Left lung (tissue), 10 donors: ENCODE results near the gene LINGO1. TPM values are rescaled to one million over a fixed set of nuclear protein-coding genes. Genes with fewer than 3 reads are reported as not detected.

ENCODE experiments used
- ATAC-seq: fragments of 200-7000 bp; cut with Tn5 transposase; one replicate; pipeline ENCODE4 v1.9.1; 2020; ENCODE audit warnings: moderate library complexity
- DNase-seq, 4 donors: peaks; one replicate each; pipeline ENCODE4 v3.0.0-alpha.2; 2013 to 2020
- H3K27ac ChIP-seq, 2 donors: fragments of 200-600 bp; sonication (generic) in 1 of 2; one replicate each; pipeline versions ENCODE4 v1.5.0 to v1.8.0; 2020 to 2021
- H3K27me3 ChIP-seq, 2 donors: fragments of 200-600 bp; sonication (generic) in 1 of 2; one replicate each; pipeline versions ENCODE4 v1.5.0 to v1.8.0; 2020 to 2021
- H3K36me3 ChIP-seq, 2 donors: fragments of 200-600 bp; sonication (generic) in 1 of 2; one replicate each; pipeline versions ENCODE4 v1.5.0 to v1.8.0; 2020 to 2021
- H3K4me1 ChIP-seq, 2 donors: fragments of 200-600 bp; one replicate each; pipeline ENCODE4 v1.8.0; 2021
- H3K4me3 ChIP-seq, 2 donors: fragments of 200-600 bp; sonication (generic) in 1 of 2; one replicate each; pipeline versions ENCODE4 v1.5.0 to v1.8.0; 2020 to 2021; ENCODE audit warnings: mild to moderate bottlenecking in 1 of 2
- H3K9me3 ChIP-seq, 2 donors: fragments of 200-600 bp; sonication (generic) in 1 of 2; one replicate each; pipeline versions ENCODE4 v1.5.0 to v1.8.0; 2020 to 2021
- intact Hi-C, 2 donors: fragments of 100-400 bp; cut with DNase I; formaldehyde crosslinking; loops; one replicate each; pipeline versions ENCODE4 v1.11.2 to v1.14.2; 2022
- polyA plus RNA-seq, 6 donors: library from polyadenylated mRNA; unstranded; fragments of 120-200 nt; gene quantifications; one replicate each; pipeline ENCODE4 v1.2.1, GENCODE V29; 2013; ENCODE audit not compliant: insufficient read length in 6 of 6
- total RNA-seq, 2 donors: library from RNA; stranded (reverse); fragmentation: NEBNext Ultra II Directional; extraction: Animal tissue kit (Norgen Biotek cat#: 25700); gene quantifications; one replicate each; pipeline ENCODE4 v1.2.1, GENCODE V29; 2021
- TF ChIP-seq, protein P1 (sequence below), 2 donors: fragments of 200-600 bp; sonication (generic) in 1 of 2; IDR thresholded peaks; one replicate each; pipeline versions ENCODE4 v1.5.0 to v1.8.0; 2021; ENCODE audit warnings: antibody characterized with exemption in 2 of 2
- donor health status: DM: no; HTN: yes; CAD: no.
- donor health status: DM: no; HTN: no; CAD: no.

Gene LINGO1
- total and polyA plus RNA-seq, 8 donors, result 0.99 to 19.6 (median 14.1) TPM

DNA sequence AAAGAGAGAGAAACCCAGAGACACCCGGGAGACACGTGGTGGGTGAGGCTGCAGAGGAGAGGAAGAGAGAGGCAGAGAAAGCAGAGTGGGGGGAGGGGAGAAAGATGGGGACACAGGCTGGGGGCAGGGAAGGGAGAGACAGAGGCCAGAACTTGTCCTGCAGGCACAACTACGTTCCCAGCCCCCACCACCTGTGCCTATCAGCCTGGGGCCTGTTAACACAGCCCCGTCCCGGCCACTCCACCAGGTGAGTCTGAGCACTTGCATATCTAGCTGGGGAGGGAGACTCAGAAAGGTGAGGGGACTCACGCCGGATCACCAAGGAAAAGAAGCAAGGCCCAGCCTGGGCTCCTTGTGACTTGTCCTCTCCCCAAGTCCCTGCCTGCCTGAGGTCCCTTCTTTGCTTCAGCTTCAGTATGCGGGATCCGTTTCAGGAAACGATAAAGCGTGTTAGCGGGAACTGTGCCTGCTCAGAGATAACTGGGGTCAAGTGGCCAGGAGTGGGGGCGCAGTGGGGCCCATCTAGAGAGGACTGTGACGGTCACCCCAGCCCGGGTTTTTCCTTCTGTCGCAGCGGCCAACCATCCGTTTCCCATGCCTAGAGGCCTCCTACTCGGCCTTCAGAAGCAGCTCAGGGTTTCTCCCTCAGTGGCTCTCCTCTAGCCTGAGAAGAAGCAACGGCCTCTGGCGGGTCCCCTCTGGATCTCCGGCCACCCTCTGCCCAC, 10.3 kb downstream of the LINGO1 start:
- Histone ChIP-seq H3K4me3 (no peak overlapping the region), H3K36me3 (no peaks in the 10 kb centered on the region), H3K4me1 (no peaks in the 10 kb centered on the region), H3K9me3 (no peaks in the 10 kb centered on the region), H3K27ac (no peak overlapping the region), H3K27me3 (peaks cover 0 to 8% of the 10 kb centered on the region in 2 donors)
- no peak for DNase-seq
- TF ChIP-seq, protein P1, sequence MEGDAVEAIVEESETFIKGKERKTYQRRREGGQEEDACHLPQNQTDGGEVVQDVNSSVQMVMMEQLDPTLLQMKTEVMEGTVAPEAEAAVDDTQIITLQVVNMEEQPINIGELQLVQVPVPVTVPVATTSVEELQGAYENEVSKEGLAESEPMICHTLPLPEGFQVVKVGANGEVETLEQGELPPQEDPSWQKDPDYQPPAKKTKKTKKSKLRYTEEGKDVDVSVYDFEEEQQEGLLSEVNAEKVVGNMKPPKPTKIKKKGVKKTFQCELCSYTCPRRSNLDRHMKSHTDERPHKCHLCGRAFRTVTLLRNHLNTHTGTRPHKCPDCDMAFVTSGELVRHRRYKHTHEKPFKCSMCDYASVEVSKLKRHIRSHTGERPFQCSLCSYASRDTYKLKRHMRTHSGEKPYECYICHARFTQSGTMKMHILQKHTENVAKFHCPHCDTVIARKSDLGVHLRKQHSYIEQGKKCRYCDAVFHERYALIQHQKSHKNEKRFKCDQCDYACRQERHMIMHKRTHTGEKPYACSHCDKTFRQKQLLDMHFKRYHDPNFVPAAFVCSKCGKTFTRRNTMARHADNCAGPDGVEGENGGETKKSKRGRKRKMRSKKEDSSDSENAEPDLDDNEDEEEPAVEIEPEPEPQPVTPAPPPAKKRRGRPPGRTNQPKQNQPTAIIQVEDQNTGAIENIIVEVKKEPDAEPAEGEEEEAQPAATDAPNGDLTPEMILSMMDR (IDR thresholded peaks at IDR 0.05), result no peak
- intact Hi-C loops, result no loop called here
- peak; percentile 65 for ATAC-seq

DNA sequence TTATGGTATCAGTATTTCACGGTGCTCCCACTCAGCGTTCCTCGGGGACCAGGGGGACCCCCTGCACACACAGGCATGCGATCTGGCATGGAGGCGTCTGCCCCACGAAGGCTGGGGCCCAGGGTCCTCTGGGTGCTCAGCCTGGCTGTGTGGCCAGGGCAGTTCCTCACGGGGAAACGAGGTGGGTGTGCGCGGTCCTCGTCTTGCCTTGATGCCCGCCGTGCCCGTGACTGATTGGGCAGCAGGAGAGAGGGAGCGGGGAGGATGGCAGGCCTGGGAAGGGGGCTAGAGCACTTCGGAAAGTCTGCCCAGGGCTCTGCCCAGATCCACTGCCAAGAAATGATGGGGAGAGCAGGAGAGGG, 10.9 kb downstream of the LINGO1 start:
- peak in 1 of 4 donors; percentile 63 for DNase-seq
- Histone ChIP-seq H3K9me3 (no peaks in the 10 kb centered on the region), H3K27ac (no peak overlapping the region), H3K4me1 (no peaks in the 10 kb centered on the region), H3K4me3 (no peak overlapping the region), H3K36me3 (no peaks in the 10 kb centered on the region), H3K27me3 (peaks cover 0 to 8% of the 10 kb centered on the region in 2 donors)
- ATAC-seq, result no peak
- TF ChIP-seq, protein P1 (IDR thresholded peaks at IDR 0.05), result no peak
- intact Hi-C loops, result no loop called here

DNA sequence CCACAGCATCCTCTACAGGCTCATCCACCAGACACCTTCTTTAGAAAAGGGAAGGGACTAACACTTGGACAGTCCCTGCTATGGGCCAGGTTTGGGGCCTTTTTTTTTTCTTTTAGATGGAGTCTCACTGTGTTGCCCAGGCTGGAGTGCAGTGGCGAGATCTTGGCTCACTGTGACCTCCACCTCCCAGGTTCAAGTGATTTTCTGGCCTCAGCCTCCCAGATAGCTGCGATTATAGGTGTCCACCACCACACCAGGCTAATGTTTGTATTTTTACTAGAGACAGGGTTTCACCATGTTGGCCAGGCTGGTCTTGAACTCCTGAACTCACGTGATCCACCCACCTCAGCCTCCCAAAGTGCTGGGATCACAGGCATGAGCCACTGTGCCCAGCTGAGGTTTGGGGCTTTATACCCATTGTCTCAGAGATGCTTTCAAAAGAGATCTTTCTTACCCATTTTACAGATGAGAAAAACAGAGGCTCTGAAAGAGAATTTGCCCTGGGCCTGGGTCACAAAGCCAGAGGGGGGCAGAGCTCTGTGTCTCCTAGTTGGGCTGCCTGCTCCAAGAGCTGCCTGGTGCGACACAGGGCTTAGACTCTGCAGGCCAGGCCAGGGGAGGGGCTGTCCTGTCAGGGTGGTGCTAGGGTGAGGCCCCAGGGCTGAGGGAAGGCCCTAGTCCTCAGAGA, 11.6 kb downstream of the LINGO1 start:
- Histone ChIP-seq H3K36me3 (no peaks in the 10 kb centered on the region), H3K9me3 (no peaks in the 10 kb centered on the region), H3K27me3 (peaks cover 0 to 9% of the 10 kb centered on the region in 2 donors), H3K27ac (no peak overlapping the region), H3K4me3 (no peak overlapping the region), H3K4me1 (no peaks in the 10 kb centered on the region)
- intact Hi-C loops, result no loop called here
- TF ChIP-seq, protein P1 (IDR thresholded peaks at IDR 0.05), result no peak
- DNase-seq, result no peak
- ATAC-seq, result no peak

DNA sequence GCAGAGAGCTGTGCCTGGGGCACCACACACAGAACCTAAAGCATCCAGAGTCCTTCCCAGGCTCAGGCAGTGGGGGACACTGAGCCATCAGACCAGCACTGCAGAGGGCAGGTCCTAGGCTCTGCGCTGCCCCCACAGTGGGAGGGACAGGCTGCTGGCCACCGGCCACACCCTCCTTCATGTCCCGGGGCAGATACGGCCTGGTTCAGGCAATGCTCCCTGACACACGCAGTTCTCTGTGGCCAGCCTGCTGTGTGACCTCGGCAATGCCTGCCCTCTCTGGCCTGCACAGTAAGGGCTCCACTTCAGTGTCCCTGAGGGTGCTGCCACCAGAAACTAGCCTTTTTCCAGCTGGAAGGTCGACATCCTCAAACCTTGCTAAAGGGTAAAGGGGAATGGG, 12.4 kb downstream of the LINGO1 start:
- intact Hi-C loops, result no loop called here
- no peaks in the 10 kb centered on the region for H3K36me3 ChIP-seq
- no peak for ATAC-seq
- TF ChIP-seq, protein P1 (IDR thresholded peaks at IDR 0.05), result no peak
- H3K27ac ChIP-seq, result no peak overlapping the region
- peaks cover 0 to 11% of the 10 kb centered on the region in 2 donors for H3K27me3 ChIP-seq
- no peaks in the 10 kb centered on the region for H3K9me3 ChIP-seq
- H3K4me3 ChIP-seq, result no peak overlapping the region
- DNase-seq, result no peak
- no peaks in the 10 kb centered on the region for H3K4me1 ChIP-seq

DNA sequence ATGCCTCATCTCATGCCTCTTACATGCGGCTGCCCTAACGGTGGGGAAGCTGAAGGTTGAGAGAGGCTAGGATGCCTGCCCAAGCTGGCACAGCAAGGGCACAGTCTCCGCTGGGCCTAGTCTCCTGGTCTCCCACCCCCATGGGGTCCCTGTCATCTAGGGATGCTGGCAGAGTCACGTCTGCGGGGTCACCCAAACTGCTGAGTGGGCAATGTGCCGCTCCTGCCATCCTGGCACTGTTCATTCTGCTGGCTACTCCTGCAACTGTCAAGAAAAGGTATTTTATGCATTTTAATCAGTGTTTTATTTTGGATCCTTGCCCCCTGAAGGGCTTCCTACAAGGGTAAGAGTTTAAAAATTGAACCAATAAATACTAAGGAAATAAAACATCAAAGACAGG, 12.8 kb downstream of the LINGO1 start:
- ATAC-seq, result no peak

More for the DNA sequence above, 12.8 kb downstream of the LINGO1 start:
- no peaks in the 10 kb centered on the region for H3K36me3 ChIP-seq
- no peaks in the 10 kb centered on the region for H3K9me3 ChIP-seq
- intact Hi-C loops, result no loop called here
- TF ChIP-seq, protein P1 (IDR thresholded peaks at IDR 0.05), result no peak
- peaks cover 0 to 11% of the 10 kb centered on the region in 2 donors for H3K27me3 ChIP-seq
- no peak overlapping the region for H3K4me3 ChIP-seq
- peak in 1 of 4 donors; percentile 28 for DNase-seq
- H3K4me1 ChIP-seq, result no peaks in the 10 kb centered on the region
- no peak overlapping the region for H3K27ac ChIP-seq
